ENCODE measurements around the gene RDH5. TPM values are rescaled to one million over a fixed set of nuclear protein-coding genes. Genes with fewer than 3 reads are reported as not detected.

Gene RDH5
- total and polyA plus RNA-seq, 4 donors: 9.2 to 61.7 (median 29.2) TPM

DNA sequence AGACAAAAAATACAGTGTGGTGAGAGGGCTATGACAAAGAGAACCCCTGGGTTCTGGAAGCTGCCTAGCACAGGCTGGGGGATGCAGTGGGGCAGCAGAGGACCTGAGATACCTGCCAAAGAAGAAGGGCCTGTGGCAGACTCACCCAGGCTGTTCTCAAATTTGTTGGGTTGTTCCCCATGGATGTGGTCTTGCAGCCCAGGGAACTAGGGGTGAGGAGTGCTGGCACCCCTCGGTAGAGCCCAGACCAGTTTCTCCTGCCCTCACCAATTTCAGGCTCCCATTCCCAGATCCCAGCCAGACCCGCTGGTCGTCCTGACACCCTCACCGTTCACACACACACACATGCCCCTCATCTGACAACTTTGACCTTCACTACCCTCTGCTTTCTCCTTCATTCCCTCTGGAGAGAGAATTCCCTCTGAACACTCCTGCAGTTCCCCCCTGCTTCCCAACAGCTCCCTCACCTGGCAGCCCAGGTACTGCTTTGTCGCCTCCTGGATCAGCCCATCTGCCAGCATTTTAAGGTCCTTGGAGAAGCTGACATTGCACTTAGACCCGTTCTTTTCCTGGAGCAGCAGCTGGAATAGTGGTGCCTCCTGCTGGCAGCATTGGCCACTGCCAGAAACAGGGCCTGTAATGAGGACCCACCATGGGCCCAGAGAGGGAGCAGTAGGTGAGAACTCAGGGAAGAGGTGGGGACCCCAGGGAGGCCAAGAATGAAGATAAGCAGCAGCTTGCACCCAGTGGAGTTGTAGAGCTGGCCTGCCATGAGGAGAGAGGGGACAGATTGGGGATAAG, 16.8 kb downstream of the RDH5 start:
- Histone ChIP-seq H3K27ac (ENCODE audit: low read depth in 1 of 2, low read length in 2 of 2) (no peak overlapping the region), H3K9me3 (ENCODE audit: control insufficient read depth in 4 of 4, low read length in 3 of 4) (no peaks in the 10 kb centered on the region), H3K36me3 (ENCODE audit: control insufficient read depth in 4 of 4, insufficient read depth in 3 of 4, low read depth in 1 of 4, low read length in 3 of 4) (no peaks in the 10 kb centered on the region), H3K4me3 (ENCODE audit: low read depth in 1 of 3, low read length in 3 of 3) (no peak overlapping the region), H3K9ac (ENCODE audit: low read depth in 1 of 2, low read length in 2 of 2) (no peak overlapping the region), H3K4me1 (ENCODE audit: control insufficient read depth in 4 of 4, insufficient read depth in 4 of 4, low read length in 3 of 4) (peaks cover 0 to 16% (median 10%) of the 10 kb centered on the region in 4 donors), H3K27me3 (ENCODE audit: control insufficient read depth in 4 of 4, insufficient read depth in 4 of 4, low read length in 3 of 4) (peaks cover 0 to 3% (median 0%) of the 10 kb centered on the region in 4 donors)
- peak in 1 of 2 donors; percentile 10 for TF ChIP-seq RXRA (IDR thresholded peaks at IDR 0.05)
- TF ChIP-seq, protein P1, sequence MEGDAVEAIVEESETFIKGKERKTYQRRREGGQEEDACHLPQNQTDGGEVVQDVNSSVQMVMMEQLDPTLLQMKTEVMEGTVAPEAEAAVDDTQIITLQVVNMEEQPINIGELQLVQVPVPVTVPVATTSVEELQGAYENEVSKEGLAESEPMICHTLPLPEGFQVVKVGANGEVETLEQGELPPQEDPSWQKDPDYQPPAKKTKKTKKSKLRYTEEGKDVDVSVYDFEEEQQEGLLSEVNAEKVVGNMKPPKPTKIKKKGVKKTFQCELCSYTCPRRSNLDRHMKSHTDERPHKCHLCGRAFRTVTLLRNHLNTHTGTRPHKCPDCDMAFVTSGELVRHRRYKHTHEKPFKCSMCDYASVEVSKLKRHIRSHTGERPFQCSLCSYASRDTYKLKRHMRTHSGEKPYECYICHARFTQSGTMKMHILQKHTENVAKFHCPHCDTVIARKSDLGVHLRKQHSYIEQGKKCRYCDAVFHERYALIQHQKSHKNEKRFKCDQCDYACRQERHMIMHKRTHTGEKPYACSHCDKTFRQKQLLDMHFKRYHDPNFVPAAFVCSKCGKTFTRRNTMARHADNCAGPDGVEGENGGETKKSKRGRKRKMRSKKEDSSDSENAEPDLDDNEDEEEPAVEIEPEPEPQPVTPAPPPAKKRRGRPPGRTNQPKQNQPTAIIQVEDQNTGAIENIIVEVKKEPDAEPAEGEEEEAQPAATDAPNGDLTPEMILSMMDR (IDR thresholded peaks at IDR 0.05; ENCODE audit: low read depth, low read length, missing input control): peak; percentile 72
- TF ChIP-seq HNF4A (conservative IDR thresholded peaks at IDR 0.05): peak; percentile 40 to 49
- peak; percentile 88 to 89 for TF ChIP-seq RAD21 (IDR thresholded peaks at IDR 0.05)
- no peak for TF ChIP-seq TAF1 (conservative IDR thresholded peaks at IDR 0.05)
- no peak for TF ChIP-seq EGR1 (IDR thresholded peaks at IDR 0.05; ENCODE audit: low read depth in 2 of 2)
- no peak for TF ChIP-seq FOXA2 (IDR thresholded peaks at IDR 0.05)
- 28% methylated on average over 6 of the region's 6 CpGs for WGBS
- peak; percentile 64 for DNase-seq (ENCODE audit: low spot score)

DNA sequence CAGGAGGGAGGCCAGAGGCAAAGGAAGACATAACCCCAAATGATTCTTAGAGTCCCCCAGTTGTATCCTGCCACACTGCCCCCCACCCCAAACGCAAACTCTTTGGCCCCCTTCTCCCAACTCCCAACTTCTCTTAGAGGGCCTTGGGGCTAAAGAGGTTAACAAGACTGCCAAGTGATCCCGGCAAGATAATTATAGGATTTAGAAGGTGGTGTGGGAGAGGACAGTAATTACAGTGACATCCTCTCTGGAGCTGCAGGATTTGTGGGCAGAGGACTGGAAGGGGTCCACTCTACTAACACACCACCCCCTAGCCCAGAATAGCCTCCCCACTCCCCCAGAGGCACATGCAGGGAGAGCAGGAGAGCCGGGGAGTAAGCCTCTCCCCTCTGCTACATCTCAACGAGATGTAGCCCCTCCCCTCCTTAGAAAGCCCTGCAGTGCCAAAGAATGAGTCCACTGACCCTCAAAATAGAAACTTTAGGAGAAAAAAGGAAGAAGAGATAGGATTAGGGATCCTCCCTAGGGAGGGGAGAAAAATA, 17.5 kb downstream of the RDH5 start:
- 30% methylated on average over 4 of the region's 4 CpGs for WGBS
- Histone ChIP-seq H3K36me3 (ENCODE audit: control insufficient read depth in 4 of 4, insufficient read depth in 3 of 4, low read depth in 1 of 4, low read length in 3 of 4) (no peaks in the 10 kb centered on the region), H3K4me1 (ENCODE audit: control insufficient read depth in 4 of 4, insufficient read depth in 4 of 4, low read length in 3 of 4) (peaks cover 0 to 16% (median 10%) of the 10 kb centered on the region in 4 donors), H3K9me3 (ENCODE audit: control insufficient read depth in 4 of 4, low read length in 3 of 4) (no peaks in the 10 kb centered on the region), H3K4me3 (ENCODE audit: low read depth in 1 of 3, low read length in 3 of 3) (no peak overlapping the region), H3K9ac (ENCODE audit: low read depth in 1 of 2, low read length in 2 of 2) (no peak overlapping the region), H3K27ac (ENCODE audit: low read depth in 1 of 2, low read length in 2 of 2) (peak overlapping the region; percentile 9 to 68), H3K27me3 (ENCODE audit: control insufficient read depth in 4 of 4, insufficient read depth in 4 of 4, low read length in 3 of 4) (peaks cover 0 to 5% (median 0%) of the 10 kb centered on the region in 4 donors)
- DNase-seq (ENCODE audit: low spot score): no peak
- TF ChIP-seq HNF4G (IDR thresholded peaks at IDR 0.05) (no peak), JUND (IDR thresholded peaks at IDR 0.05) (no peak), RXRA (IDR thresholded peaks at IDR 0.05) (no peak), HNF4A (conservative IDR thresholded peaks at IDR 0.05) (no peak), RAD21 (IDR thresholded peaks at IDR 0.05) (no peak), FOXA2 (IDR thresholded peaks at IDR 0.05) (no peak), GABPA (IDR thresholded peaks at IDR 0.05 in 1 of 2, conservative IDR thresholded peaks at IDR 0.05 in 1 of 2) (no peak), EGR1 (IDR thresholded peaks at IDR 0.05; ENCODE audit: low read depth in 2 of 2) (no peak), YY1 (IDR thresholded peaks at IDR 0.05) (no peak), FOXA1 (IDR thresholded peaks at IDR 0.05) (no peak), SP1 (IDR thresholded peaks at IDR 0.05) (no peak), TAF1 (conservative IDR thresholded peaks at IDR 0.05) (no peak)
- TF ChIP-seq, protein P2, sequence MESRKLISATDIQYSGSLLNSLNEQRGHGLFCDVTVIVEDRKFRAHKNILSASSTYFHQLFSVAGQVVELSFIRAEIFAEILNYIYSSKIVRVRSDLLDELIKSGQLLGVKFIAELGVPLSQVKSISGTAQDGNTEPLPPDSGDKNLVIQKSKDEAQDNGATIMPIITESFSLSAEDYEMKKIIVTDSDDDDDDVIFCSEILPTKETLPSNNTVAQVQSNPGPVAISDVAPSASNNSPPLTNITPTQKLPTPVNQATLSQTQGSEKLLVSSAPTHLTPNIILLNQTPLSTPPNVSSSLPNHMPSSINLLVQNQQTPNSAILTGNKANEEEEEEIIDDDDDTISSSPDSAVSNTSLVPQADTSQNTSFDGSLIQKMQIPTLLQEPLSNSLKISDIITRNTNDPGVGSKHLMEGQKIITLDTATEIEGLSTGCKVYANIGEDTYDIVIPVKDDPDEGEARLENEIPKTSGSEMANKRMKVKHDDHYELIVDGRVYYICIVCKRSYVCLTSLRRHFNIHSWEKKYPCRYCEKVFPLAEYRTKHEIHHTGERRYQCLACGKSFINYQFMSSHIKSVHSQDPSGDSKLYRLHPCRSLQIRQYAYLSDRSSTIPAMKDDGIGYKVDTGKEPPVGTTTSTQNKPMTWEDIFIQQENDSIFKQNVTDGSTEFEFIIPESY (IDR thresholded peaks at IDR 0.05): no peak
- TF ChIP-seq, protein P3, sequence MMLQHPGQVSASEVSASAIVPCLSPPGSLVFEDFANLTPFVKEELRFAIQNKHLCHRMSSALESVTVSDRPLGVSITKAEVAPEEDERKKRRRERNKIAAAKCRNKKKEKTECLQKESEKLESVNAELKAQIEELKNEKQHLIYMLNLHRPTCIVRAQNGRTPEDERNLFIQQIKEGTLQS (IDR thresholded peaks at IDR 0.05): no peak
- TF ChIP-seq, protein P4, sequence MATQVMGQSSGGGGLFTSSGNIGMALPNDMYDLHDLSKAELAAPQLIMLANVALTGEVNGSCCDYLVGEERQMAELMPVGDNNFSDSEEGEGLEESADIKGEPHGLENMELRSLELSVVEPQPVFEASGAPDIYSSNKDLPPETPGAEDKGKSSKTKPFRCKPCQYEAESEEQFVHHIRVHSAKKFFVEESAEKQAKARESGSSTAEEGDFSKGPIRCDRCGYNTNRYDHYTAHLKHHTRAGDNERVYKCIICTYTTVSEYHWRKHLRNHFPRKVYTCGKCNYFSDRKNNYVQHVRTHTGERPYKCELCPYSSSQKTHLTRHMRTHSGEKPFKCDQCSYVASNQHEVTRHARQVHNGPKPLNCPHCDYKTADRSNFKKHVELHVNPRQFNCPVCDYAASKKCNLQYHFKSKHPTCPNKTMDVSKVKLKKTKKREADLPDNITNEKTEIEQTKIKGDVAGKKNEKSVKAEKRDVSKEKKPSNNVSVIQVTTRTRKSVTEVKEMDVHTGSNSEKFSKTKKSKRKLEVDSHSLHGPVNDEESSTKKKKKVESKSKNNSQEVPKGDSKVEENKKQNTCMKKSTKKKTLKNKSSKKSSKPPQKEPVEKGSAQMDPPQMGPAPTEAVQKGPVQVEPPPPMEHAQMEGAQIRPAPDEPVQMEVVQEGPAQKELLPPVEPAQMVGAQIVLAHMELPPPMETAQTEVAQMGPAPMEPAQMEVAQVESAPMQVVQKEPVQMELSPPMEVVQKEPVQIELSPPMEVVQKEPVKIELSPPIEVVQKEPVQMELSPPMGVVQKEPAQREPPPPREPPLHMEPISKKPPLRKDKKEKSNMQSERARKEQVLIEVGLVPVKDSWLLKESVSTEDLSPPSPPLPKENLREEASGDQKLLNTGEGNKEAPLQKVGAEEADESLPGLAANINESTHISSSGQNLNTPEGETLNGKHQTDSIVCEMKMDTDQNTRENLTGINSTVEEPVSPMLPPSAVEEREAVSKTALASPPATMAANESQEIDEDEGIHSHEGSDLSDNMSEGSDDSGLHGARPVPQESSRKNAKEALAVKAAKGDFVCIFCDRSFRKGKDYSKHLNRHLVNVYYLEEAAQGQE (IDR thresholded peaks at IDR 0.05): no peak

All from liver (tissue), 9 donors.